GM19238 (cell line): Measurements from ENCODE around the gene UBQLN1.
A peak's percentile ranks its signal among the peaks of the same experiment; 100 is the strongest.
"Not testable (repeated sequence)": the region's sequence is repeated elsewhere in the genome, so short reads cannot be mapped to it uniquely, and the experiment has no call there.

ENCODE experiments used
- DNase-seq: peaks from one replicate; pipeline ENCODE4 v3.0.0; 2011; ENCODE audit warnings: low spot score; ENCODE audit not compliant: insufficient read length

UBQLN1 gene

GRCh38 chr9:83707768-83708514 lies at the start of gene UBQLN1:
Gene UBQLN1 (minus strand): TSS chr9:83707958. CDS start chr9:83707679, 279 bp downstream.
- peak; percentile 92 for DNase-seq

- no peak for DNase-seq
These were observed 46.7 kb upstream of the UBQLN1 start for GRCh38 chr9:83754383-83754977.

- no peak for DNase-seq
These were observed 41.9 kb upstream of the UBQLN1 start for GRCh38 chr9:83749706-83750105.

GRCh38 chr9:83744206-83744605 lies 36.4 kb upstream of the UBQLN1 start:
- DNase-seq: no peak

- DNase-seq: no peak
These were observed 26.0 kb upstream of the UBQLN1 start for GRCh38 chr9:83733739-83734138.

- not testable (repeated sequence) for DNase-seq
These were observed 21.0 kb upstream of the UBQLN1 start for GRCh38 chr9:83728591-83729368.

GRCh38 chr9:83724436-83724835 lies 16.7 kb upstream of the UBQLN1 start:
- no peak for DNase-seq

- DNase-seq: no peak
These were observed 15.2 kb upstream of the UBQLN1 start for GRCh38 chr9:83722726-83723495.

GRCh38 chr9:83721509-83721908 lies 13.8 kb upstream of the UBQLN1 start:
- no peak for DNase-seq

GRCh38 chr9:83715794-83716193 lies 8.0 kb upstream of the UBQLN1 start:
- DNase-seq: no peak

GRCh38 chr9:83715221-83715620 lies 7.5 kb upstream of the UBQLN1 start:
- DNase-seq: no peak

GRCh38 chr9:83714329-83714728 lies 6.6 kb upstream of the UBQLN1 start:
- no peak for DNase-seq

GRCh38 chr9:83708515-83709158 lies 879 bp upstream of the UBQLN1 start:
- peak; percentile 44 for DNase-seq

- DNase-seq: no peak
These were observed 315 bp downstream of the UBQLN1 start for GRCh38 chr9:83707518-83707767.

GRCh38 chr9:83706676-83707517 lies 861 bp downstream of the UBQLN1 start:
- DNase-seq: peak; percentile 13

- DNase-seq: not testable (repeated sequence)
These were observed 2.5 kb downstream of the UBQLN1 start for GRCh38 chr9:83705219-83705651.

GRCh38 chr9:83701769-83702168 lies 6.0 kb downstream of the UBQLN1 start:
- DNase-seq: no peak

- DNase-seq: no peak
These were observed 6.5 kb downstream of the UBQLN1 start for GRCh38 chr9:83701286-83701685.

- no peak for DNase-seq
These were observed 8.1 kb downstream of the UBQLN1 start for GRCh38 chr9:83699615-83700014.

- DNase-seq: no peak
These were observed 8.7 kb downstream of the UBQLN1 start for GRCh38 chr9:83698976-83699585.
